ENCODE measurements around the gene NFIA. TPM values are rescaled to one million over a fixed set of nuclear protein-coding genes. Genes with fewer than 3 reads are reported as not detected.

The NFIA gene
- total and polyA plus RNA-seq, 9 of the 15 experiments (the other 6 are each of a cell fraction or from before 2014, with no cell fraction given), result 5.3 to 24.9 (median 9.8) TPM

DNA sequence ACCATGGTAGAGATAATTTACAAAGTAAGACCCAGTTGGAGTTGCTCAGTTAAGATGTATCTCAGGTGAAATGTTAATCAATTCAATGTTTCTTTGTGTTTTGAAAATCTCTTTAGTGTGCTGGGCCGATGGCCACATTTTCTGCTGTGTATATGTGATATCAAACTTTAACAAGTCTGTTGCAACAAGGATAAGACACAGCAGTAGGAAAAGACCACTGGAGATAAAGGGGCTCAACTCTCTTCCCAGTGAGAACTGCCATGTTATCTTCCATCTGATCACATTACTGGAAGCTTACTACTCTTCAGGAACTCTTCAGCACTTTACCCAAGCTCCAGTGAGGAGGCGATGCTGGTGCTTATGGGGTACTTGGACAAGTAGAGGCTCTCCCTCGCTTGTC lies 227.7 kb downstream of the NFIA start (continued):
- TF ChIP-seq, protein P1, sequence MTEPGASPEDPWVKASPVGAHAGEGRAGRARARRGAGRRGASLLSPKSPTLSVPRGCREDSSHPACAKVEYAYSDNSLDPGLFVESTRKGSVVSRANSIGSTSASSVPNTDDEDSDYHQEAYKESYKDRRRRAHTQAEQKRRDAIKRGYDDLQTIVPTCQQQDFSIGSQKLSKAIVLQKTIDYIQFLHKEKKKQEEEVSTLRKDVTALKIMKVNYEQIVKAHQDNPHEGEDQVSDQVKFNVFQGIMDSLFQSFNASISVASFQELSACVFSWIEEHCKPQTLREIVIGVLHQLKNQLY (CRISPR knock-in tag; conservative IDR thresholded peaks at IDR 0.05), result no peak
- TF ChIP-seq, protein P2, sequence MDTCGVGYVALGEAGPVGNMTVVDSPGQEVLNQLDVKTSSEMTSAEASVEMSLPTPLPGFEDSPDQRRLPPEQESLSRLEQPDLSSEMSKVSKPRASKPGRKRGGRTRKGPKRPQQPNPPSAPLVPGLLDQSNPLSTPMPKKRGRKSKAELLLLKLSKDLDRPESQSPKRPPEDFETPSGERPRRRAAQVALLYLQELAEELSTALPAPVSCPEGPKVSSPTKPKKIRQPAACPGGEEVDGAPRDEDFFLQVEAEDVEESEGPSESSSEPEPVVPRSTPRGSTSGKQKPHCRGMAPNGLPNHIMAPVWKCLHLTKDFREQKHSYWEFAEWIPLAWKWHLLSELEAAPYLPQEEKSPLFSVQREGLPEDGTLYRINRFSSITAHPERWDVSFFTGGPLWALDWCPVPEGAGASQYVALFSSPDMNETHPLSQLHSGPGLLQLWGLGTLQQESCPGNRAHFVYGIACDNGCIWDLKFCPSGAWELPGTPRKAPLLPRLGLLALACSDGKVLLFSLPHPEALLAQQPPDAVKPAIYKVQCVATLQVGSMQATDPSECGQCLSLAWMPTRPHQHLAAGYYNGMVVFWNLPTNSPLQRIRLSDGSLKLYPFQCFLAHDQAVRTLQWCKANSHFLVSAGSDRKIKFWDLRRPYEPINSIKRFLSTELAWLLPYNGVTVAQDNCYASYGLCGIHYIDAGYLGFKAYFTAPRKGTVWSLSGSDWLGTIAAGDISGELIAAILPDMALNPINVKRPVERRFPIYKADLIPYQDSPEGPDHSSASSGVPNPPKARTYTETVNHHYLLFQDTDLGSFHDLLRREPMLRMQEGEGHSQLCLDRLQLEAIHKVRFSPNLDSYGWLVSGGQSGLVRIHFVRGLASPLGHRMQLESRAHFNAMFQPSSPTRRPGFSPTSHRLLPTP (IDR thresholded peaks at IDR 0.05; ENCODE audit: borderline replicate concordance, extremely low read depth, insufficient read length), result no peak
- TF ChIP-seq, protein P3, sequence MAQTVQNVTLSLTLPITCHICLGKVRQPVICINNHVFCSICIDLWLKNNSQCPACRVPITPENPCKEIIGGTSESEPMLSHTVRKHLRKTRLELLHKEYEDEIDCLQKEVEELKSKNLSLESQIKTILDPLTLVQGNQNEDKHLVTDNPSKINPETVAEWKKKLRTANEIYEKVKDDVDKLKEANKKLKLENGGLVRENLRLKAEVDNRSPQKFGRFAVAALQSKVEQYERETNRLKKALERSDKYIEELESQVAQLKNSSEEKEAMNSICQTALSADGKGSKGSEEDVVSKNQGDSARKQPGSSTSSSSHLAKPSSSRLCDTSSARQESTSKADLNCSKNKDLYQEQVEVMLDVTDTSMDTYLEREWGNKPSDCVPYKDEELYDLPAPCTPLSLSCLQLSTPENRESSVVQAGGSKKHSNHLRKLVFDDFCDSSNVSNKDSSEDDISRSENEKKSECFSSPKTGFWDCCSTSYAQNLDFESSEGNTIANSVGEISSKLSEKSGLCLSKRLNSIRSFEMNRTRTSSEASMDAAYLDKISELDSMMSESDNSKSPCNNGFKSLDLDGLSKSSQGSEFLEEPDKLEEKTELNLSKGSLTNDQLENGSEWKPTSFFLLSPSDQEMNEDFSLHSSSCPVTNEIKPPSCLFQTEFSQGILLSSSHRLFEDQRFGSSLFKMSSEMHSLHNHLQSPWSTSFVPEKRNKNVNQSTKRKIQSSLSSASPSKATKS (CRISPR knock-in tag; IDR thresholded peaks at IDR 0.05), result no peak
- TF ChIP-seq RFX1 (IDR thresholded peaks at IDR 0.05) (no peak), ZNF24 (IDR thresholded peaks at IDR 0.05) (no peak), NEUROD1 (IDR thresholded peaks at IDR 0.05; ENCODE audit: borderline replicate concordance, low read depth, low read length, partially characterized antibody) (no peak), KDM1A (IDR thresholded peaks at IDR 0.05) (no peak), NR3C1 (CRISPR knock-in tag; IDR thresholded peaks at IDR 0.05) (no peak), SMARCA4 (IDR thresholded peaks at IDR 0.05) (peak; percentile 32; the same call in 1 of the 2 replicates), SLC30A9 (CRISPR knock-in tag; IDR thresholded peaks at IDR 0.05) (no peak)
- TF ChIP-seq, protein P4, sequence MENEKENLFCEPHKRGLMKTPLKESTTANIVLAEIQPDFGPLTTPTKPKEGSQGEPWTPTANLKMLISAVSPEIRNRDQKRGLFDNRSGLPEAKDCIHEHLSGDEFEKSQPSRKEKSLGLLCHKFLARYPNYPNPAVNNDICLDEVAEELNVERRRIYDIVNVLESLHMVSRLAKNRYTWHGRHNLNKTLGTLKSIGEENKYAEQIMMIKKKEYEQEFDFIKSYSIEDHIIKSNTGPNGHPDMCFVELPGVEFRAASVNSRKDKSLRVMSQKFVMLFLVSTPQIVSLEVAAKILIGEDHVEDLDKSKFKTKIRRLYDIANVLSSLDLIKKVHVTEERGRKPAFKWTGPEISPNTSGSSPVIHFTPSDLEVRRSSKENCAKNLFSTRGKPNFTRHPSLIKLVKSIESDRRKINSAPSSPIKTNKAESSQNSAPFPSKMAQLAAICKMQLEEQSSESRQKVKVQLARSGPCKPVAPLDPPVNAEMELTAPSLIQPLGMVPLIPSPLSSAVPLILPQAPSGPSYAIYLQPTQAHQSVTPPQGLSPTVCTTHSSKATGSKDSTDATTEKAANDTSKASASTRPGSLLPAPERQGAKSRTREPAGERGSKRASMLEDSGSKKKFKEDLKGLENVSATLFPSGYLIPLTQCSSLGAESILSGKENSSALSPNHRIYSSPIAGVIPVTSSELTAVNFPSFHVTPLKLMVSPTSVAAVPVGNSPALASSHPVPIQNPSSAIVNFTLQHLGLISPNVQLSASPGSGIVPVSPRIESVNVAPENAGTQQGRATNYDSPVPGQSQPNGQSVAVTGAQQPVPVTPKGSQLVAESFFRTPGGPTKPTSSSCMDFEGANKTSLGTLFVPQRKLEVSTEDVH (IDR thresholded peaks at IDR 0.05; ENCODE audit: low read depth, partially characterized antibody), result no peak
- TF ChIP-seq, protein P5, sequence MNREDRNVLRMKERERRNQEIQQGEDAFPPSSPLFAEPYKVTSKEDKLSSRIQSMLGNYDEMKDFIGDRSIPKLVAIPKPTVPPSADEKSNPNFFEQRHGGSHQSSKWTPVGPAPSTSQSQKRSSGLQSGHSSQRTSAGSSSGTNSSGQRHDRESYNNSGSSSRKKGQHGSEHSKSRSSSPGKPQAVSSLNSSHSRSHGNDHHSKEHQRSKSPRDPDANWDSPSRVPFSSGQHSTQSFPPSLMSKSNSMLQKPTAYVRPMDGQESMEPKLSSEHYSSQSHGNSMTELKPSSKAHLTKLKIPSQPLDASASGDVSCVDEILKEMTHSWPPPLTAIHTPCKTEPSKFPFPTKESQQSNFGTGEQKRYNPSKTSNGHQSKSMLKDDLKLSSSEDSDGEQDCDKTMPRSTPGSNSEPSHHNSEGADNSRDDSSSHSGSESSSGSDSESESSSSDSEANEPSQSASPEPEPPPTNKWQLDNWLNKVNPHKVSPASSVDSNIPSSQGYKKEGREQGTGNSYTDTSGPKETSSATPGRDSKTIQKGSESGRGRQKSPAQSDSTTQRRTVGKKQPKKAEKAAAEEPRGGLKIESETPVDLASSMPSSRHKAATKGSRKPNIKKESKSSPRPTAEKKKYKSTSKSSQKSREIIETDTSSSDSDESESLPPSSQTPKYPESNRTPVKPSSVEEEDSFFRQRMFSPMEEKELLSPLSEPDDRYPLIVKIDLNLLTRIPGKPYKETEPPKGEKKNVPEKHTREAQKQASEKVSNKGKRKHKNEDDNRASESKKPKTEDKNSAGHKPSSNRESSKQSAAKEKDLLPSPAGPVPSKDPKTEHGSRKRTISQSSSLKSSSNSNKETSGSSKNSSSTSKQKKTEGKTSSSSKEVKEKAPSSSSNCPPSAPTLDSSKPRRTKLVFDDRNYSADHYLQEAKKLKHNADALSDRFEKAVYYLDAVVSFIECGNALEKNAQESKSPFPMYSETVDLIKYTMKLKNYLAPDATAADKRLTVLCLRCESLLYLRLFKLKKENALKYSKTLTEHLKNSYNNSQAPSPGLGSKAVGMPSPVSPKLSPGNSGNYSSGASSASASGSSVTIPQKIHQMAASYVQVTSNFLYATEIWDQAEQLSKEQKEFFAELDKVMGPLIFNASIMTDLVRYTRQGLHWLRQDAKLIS (CRISPR knock-in tag; IDR thresholded peaks at IDR 0.05), result no peak
- TF ChIP-seq, protein P6, sequence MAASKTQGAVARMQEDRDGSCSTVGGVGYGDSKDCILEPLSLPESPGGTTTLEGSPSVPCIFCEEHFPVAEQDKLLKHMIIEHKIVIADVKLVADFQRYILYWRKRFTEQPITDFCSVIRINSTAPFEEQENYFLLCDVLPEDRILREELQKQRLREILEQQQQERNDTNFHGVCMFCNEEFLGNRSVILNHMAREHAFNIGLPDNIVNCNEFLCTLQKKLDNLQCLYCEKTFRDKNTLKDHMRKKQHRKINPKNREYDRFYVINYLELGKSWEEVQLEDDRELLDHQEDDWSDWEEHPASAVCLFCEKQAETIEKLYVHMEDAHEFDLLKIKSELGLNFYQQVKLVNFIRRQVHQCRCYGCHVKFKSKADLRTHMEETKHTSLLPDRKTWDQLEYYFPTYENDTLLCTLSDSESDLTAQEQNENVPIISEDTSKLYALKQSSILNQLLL (CRISPR knock-in tag; IDR thresholded peaks at IDR 0.05; ENCODE audit: borderline replicate concordance), result no peak
- TF ChIP-seq, protein P7, sequence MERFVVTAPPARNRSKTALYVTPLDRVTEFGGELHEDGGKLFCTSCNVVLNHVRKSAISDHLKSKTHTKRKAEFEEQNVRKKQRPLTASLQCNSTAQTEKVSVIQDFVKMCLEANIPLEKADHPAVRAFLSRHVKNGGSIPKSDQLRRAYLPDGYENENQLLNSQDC (CRISPR knock-in tag; IDR thresholded peaks at IDR 0.05), result no peak
